PFSK-1 (cell line): ENCODE measurements around the gene TCEANC.

ENCODE experiments used
- FOXP2 ChIP-seq: optimal IDR thresholded peaks from 2 replicates; pipeline ENCODE3; 2011; ENCODE audit warnings: borderline replicate concordance, control low read depth, inconsistent platforms; ENCODE audit not compliant: insufficient read depth; ENCODE audit errors: extremely low read length, extremely low read depth
- POLR2AphosphoS5 ChIP-seq: IDR thresholded peaks from 2 replicates; pipeline ENCODE4 v1.6.1; 2012; ENCODE audit warnings: low read depth, mild to moderate bottlenecking, control low read depth, low read length, moderate library complexity
- SIN3A ChIP-seq: IDR thresholded peaks from 2 replicates; pipeline ENCODE4 v1.6.1; 2012; ENCODE audit warnings: mild to moderate bottlenecking, low read length, moderate library complexity, borderline replicate concordance; ENCODE audit not compliant: insufficient read depth
- TAF1 ChIP-seq: IDR thresholded peaks from 2 replicates; pipeline ENCODE4 v1.6.1; 2012; ENCODE audit warnings: low read length, control low read depth, borderline replicate concordance; ENCODE audit not compliant: insufficient read depth
- TF ChIP-seq, protein P1 (sequence below), 2 experiments: IDR thresholded peaks; 2 replicates each; pipeline versions ENCODE4 v1.6.1 to v1.8.0; 2011 to 2012; ENCODE audit warnings: low read depth in 2 of 2, low read length in 2 of 2, control low read depth in 1 of 2, inconsistent platforms in 1 of 2, mild to moderate bottlenecking in 1 of 2, moderate library complexity in 1 of 2; ENCODE audit not compliant: insufficient read depth in 1 of 2

The TCEANC gene

DNA sequence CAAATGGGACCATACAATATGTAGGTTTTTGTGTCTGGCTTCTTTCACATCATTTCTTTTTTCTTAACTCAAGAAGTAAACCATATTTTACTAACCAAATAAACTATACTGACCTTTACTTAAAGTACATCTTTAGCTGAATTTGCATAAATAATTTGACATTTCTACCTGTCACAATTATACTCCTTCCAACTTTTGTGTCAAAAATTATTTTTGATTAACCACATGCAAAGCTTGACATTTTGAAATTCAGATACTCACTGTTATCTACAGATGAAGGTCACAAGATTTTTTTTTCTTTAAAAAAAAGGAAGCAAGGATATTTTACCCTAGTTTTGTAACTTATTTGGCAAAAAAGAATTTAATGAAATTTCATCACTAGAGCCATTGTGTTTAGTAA lies 23.9 kb downstream of the TCEANC start:
- TF ChIP-seq POLR2AphosphoS5: no peak
- TF ChIP-seq, protein P1, sequence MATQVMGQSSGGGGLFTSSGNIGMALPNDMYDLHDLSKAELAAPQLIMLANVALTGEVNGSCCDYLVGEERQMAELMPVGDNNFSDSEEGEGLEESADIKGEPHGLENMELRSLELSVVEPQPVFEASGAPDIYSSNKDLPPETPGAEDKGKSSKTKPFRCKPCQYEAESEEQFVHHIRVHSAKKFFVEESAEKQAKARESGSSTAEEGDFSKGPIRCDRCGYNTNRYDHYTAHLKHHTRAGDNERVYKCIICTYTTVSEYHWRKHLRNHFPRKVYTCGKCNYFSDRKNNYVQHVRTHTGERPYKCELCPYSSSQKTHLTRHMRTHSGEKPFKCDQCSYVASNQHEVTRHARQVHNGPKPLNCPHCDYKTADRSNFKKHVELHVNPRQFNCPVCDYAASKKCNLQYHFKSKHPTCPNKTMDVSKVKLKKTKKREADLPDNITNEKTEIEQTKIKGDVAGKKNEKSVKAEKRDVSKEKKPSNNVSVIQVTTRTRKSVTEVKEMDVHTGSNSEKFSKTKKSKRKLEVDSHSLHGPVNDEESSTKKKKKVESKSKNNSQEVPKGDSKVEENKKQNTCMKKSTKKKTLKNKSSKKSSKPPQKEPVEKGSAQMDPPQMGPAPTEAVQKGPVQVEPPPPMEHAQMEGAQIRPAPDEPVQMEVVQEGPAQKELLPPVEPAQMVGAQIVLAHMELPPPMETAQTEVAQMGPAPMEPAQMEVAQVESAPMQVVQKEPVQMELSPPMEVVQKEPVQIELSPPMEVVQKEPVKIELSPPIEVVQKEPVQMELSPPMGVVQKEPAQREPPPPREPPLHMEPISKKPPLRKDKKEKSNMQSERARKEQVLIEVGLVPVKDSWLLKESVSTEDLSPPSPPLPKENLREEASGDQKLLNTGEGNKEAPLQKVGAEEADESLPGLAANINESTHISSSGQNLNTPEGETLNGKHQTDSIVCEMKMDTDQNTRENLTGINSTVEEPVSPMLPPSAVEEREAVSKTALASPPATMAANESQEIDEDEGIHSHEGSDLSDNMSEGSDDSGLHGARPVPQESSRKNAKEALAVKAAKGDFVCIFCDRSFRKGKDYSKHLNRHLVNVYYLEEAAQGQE (IDR thresholded peaks at IDR 0.05; ENCODE audit: insufficient read depth in 1 of 2, low read depth in 2 of 2, low read length in 2 of 2): no peak
- TF ChIP-seq SIN3A: no peak
- no peak for TF ChIP-seq FOXP2
- TF ChIP-seq TAF1: no peak

DNA sequence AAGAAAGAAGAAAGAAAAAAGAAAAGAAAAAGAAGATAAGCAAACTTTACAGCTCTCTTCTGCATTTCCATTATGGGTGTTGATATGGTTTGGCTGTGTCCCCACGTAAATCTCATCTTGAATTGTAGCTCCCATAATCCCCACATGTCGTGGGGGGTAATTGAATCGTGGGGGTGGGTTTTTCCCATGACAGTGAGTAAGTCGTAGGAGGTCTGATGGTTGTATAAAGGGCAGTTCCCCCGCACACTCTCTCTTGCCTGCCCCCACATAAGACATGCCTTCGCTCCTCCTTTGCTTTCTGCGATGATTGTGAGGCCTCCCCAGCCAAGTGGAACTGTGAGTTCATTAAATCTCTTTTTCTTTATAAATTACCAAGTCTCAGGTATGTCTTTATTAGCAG lies 28.7 kb downstream of the TCEANC start:
- TF ChIP-seq POLR2AphosphoS5 (no peak), TAF1 (no peak), FOXP2 (no peak)
- TF ChIP-seq, protein P1 (IDR thresholded peaks at IDR 0.05; ENCODE audit: insufficient read depth in 1 of 2, low read depth in 2 of 2, low read length in 2 of 2): no peak

DNA sequence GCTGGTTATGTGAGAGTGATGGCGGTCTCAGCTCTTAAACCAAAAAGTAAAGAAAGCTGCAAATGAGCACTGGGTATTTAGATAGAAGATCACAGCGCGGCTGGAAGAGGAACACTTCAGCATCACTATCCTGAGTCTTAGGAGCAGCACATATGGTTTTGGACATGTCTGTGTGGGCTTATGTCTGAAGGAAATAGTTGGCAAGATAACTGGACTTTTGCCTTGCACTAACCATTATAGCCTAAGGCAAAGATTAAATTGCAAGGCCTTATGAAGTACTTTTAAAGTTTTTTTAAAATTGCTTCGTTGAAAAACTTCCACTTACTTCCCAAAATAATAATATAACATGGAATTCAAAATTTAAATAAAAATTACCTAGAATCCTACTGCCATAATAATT lies 31.4 kb downstream of the TCEANC start:
- TF ChIP-seq POLR2AphosphoS5: no peak
- no peak for TF ChIP-seq TAF1
- TF ChIP-seq SIN3A: no peak
- TF ChIP-seq, protein P1 (IDR thresholded peaks at IDR 0.05; ENCODE audit: insufficient read depth in 1 of 2, low read depth in 2 of 2, low read length in 2 of 2): no peak
- TF ChIP-seq FOXP2: no peak

DNA sequence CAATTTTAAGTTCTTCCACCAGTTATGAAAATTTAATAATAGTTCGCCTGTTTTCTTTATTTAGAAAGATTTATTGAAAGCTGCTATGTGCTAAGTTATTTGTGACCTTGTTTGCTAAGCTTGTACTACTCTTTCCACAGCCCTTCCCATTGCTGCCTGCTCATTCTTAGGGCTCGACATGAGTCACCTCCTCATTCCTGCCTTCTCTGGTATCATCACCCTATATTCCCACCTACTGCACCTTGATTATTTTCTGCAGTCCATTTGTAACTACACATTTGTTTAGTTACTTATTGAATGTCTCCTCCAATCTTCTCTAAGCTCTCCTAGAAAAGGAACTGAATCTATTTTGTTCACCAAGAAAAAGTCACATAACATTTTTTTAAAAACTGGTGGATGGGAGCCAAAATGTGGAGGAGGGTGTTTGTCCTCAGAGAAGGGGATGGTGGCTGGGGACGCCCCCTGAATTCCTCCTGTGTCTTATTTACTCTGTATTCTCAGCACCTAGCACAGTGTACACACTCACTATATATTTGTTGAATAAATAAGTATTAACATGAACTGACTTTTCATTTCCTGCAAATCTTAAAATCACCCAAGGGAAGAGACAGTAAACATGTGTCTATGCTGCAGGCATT lies 32.3 kb downstream of the TCEANC start:
- TF ChIP-seq, protein P1 (IDR thresholded peaks at IDR 0.05; ENCODE audit: insufficient read depth in 1 of 2, low read depth in 2 of 2, low read length in 2 of 2): no peak
- TF ChIP-seq SIN3A: no peak
- no peak for TF ChIP-seq POLR2AphosphoS5
- TF ChIP-seq TAF1: no peak
- no peak for TF ChIP-seq FOXP2

DNA sequence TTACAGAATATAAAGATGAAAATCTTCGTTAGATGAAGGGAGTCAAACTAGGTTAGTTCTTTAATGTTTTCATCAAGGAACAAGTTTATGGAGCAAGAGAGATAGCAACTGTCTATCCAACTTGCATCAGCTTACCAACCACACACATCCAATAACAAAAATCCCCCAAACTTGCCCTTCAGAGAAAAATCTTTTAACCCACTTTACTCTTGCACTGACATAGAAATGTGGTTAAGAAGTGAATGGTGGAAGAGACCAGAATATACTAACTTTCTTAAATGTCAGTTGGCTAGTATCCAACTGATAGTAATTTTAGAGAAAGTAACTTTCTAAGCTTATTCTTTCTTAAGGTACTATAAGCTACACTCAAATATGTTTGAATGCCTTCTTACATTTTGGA lies 34.3 kb downstream of the TCEANC start:
- TF ChIP-seq FOXP2: no peak
- no peak for TF ChIP-seq TAF1
- TF ChIP-seq, protein P1 (IDR thresholded peaks at IDR 0.05; ENCODE audit: insufficient read depth in 1 of 2, low read depth in 2 of 2, low read length in 2 of 2): no peak
- no peak for TF ChIP-seq SIN3A
- no peak for TF ChIP-seq POLR2AphosphoS5
